Activated CD4-positive, alpha-beta T cell treated with anti-CD3 and anti-CD28 coated beads, Interleukin-2, amount 50 U/mL, for 4 hours (primary cell): ENCODE results near the gene SMAD6.
A peak's percentile ranks its signal among the peaks of the same experiment; 100 is the strongest.
"Not testable (repeated sequence)": the region's sequence is repeated elsewhere in the genome, so short reads cannot be mapped to it uniquely, and the experiment has no call there.

Source experiments
- DNase-seq, 2 experiments: peaks; one replicate each; pipeline ENCODE4 v3.0.0-alpha.2; 2020

SMAD6 gene

GRCh38 chr15:66677336-66677735 lies 24.7 kb upstream of the SMAD6 start:
- no peak for DNase-seq

GRCh38 chr15:66679061-66679656 lies 22.9 kb upstream of the SMAD6 start:
- no peak for DNase-seq

GRCh38 chr15:66679657-66680108 lies 22.4 kb upstream of the SMAD6 start:
- no peak for DNase-seq

- DNase-seq = no peak
Measured at GRCh38 chr15:66680502-66680901, 21.5 kb upstream of the SMAD6 start.

- no peak for DNase-seq
Measured at GRCh38 chr15:66681395-66681794, 20.6 kb upstream of the SMAD6 start.

- no peak for DNase-seq
Measured at GRCh38 chr15:66682246-66682645, 19.8 kb upstream of the SMAD6 start.

- DNase-seq = no peak
Measured at GRCh38 chr15:66682865-66683264, 19.2 kb upstream of the SMAD6 start.

- no peak for DNase-seq
Measured at GRCh38 chr15:66684136-66684681, 17.8 kb upstream of the SMAD6 start.

GRCh38 chr15:66685638-66686150 lies 16.3 kb upstream of the SMAD6 start:
- DNase-seq = no peak

GRCh38 chr15:66690912-66691311 lies 11.1 kb upstream of the SMAD6 start:
- DNase-seq = not testable (repeated sequence)

GRCh38 chr15:66691727-66692126 lies 10.3 kb upstream of the SMAD6 start:
- DNase-seq = no peak

GRCh38 chr15:66692391-66692790 lies 9.6 kb upstream of the SMAD6 start:
- DNase-seq = no peak

- DNase-seq = no peak
Measured at GRCh38 chr15:66692808-66693596, 9.0 kb upstream of the SMAD6 start.

- no peak for DNase-seq
Measured at GRCh38 chr15:66696770-66697169, 5.3 kb upstream of the SMAD6 start.

GRCh38 chr15:66698318-66698961 lies 3.6 kb upstream of the SMAD6 start:
- DNase-seq = no peak

GRCh38 chr15:66698971-66699370 lies 3.1 kb upstream of the SMAD6 start:
- DNase-seq = no peak

GRCh38 chr15:66700412-66700801 lies 1.6 kb upstream of the SMAD6 start:
- DNase-seq = no peak

- DNase-seq = peak; percentile 69 to 72
Measured at GRCh38 chr15:66700802-66701421, 1.1 kb upstream of the SMAD6 start.

GRCh38 chr15:66701422-66702034 lies 508 bp upstream of the SMAD6 start:
- DNase-seq = peak in 1 of 2 experiments; percentile 8

- DNase-seq = no peak
Measured at GRCh38 chr15:66702787-66703539, 927 bp downstream of the SMAD6 start.

- DNase-seq = no peak
Measured at GRCh38 chr15:66703540-66703941, 1.5 kb downstream of the SMAD6 start.
